ENCODE results near the gene COX18. TPM values are rescaled to one million over a fixed set of nuclear protein-coding genes. Genes with fewer than 3 reads are reported as not detected.

COX18 gene
- total RNA-seq, 4 donors from 2014 or later, result 10.9 to 20.1 (median 18.4) TPM

GRCh38 chr4:73036123-73036522 is 33.4 kb downstream of the COX18 start:
- no peaks in the 10 kb centered on the region for H3K4me1 ChIP-seq
- H3K4me3 ChIP-seq, result no peak overlapping the region
- in situ Hi-C loops (cut with MboI; ENCODE audit: low pct_ligation_motif_present in 1 of 4, low pct_unique_long_range_greater_than_20kb in 1 of 4, low sequenced_read_pairs in 3 of 4), result no loop called here
- H3K36me3 ChIP-seq, result no peaks in the 10 kb centered on the region
- TF ChIP-seq POLR2A (IDR thresholded peaks at IDR 0.05), result no peak
- TF ChIP-seq POLR2AphosphoS5 (IDR thresholded peaks at IDR 0.05), result no peak
- no peak for TF ChIP-seq EP300 (IDR thresholded peaks at IDR 0.05; ENCODE audit: low read depth)
- TF ChIP-seq CTCF (IDR thresholded peaks at IDR 0.05), result no peak
- no peaks in the 10 kb centered on the region for H3K27me3 ChIP-seq
- peaks cover 0 to 7% of the 10 kb centered on the region in 2 donors for H3K9me3 ChIP-seq
- no peak for DNase-seq
- H3K27ac ChIP-seq, result no peak overlapping the region
- intact Hi-C loops (cut with DNase I; ENCODE audit: low total_unique reads), result no loop called here
- 50 to 75% methylated on average over 1 of the region's 1 CpG for WGBS, 2 donors (ENCODE audit: low coverage in 1 of 2)

GRCh38 chr4:73034896-73035295 is 34.6 kb downstream of the COX18 start:
- Histone ChIP-seq H3K4me3 (no peak overlapping the region), H3K27ac (no peak overlapping the region), H3K27me3 (no peaks in the 10 kb centered on the region), H3K4me1 (no peaks in the 10 kb centered on the region), H3K9me3 (peaks cover 0 to 7% of the 10 kb centered on the region in 2 donors), H3K36me3 (no peaks in the 10 kb centered on the region)
- DNase-seq, result no peak
- TF ChIP-seq CTCF (IDR thresholded peaks at IDR 0.05) (no peak), POLR2A (IDR thresholded peaks at IDR 0.05) (no peak), EP300 (IDR thresholded peaks at IDR 0.05; ENCODE audit: low read depth) (no peak), POLR2AphosphoS5 (IDR thresholded peaks at IDR 0.05) (no peak)
- in situ Hi-C loops (cut with MboI; ENCODE audit: low pct_ligation_motif_present in 1 of 4, low pct_unique_long_range_greater_than_20kb in 1 of 4, low sequenced_read_pairs in 3 of 4), result no loop called here
- 85 to 100% methylated on average over 1 to 2 of the region's 2 CpGs for WGBS, 2 donors (ENCODE audit: low coverage in 1 of 2)
- intact Hi-C loops (cut with DNase I; ENCODE audit: low total_unique reads), result no loop called here

- Histone ChIP-seq H3K9me3 (no peaks in the 10 kb centered on the region), H3K4me3 (no peak overlapping the region), H3K27ac (no peak overlapping the region), H3K4me1 (peaks cover 0 to 8% (median 3%) of the 10 kb centered on the region in 4 donors), H3K36me3 (no peaks in the 10 kb centered on the region), H3K27me3 (no peaks in the 10 kb centered on the region)
- DNase-seq, result no peak
- TF ChIP-seq POLR2A (IDR thresholded peaks at IDR 0.05), result no peak
- TF ChIP-seq CTCF (IDR thresholded peaks at IDR 0.05), result no peak
- TF ChIP-seq POLR2AphosphoS5 (IDR thresholded peaks at IDR 0.05), result no peak
- no peak for TF ChIP-seq EP300 (IDR thresholded peaks at IDR 0.05; ENCODE audit: low read depth)
- in situ Hi-C loops (cut with MboI; ENCODE audit: low pct_ligation_motif_present in 1 of 4, low pct_unique_long_range_greater_than_20kb in 1 of 4, low sequenced_read_pairs in 3 of 4), result no loop called here
- WGBS, 2 donors (ENCODE audit: low coverage in 1 of 2), result 29 to 40% methylated on average over 4 to 5 of the region's 5 CpGs
- intact Hi-C loops (cut with DNase I; ENCODE audit: low total_unique reads), result loop anchor here (10.0 kb wide), 1 partner anchor 524 kb away; no protein-coding TSS in a partner anchor
Observed at GRCh38 chr4:73028621-73029020, 40.9 kb downstream of the COX18 start.

- Histone ChIP-seq H3K4me3 (no peak overlapping the region), H3K9me3 (no peaks in the 10 kb centered on the region), H3K27me3 (no peaks in the 10 kb centered on the region), H3K4me1 (no peaks in the 10 kb centered on the region), H3K27ac (no peak overlapping the region), H3K36me3 (no peaks in the 10 kb centered on the region)
- no peak for TF ChIP-seq CTCF (IDR thresholded peaks at IDR 0.05)
- TF ChIP-seq POLR2AphosphoS5 (IDR thresholded peaks at IDR 0.05), result no peak
- TF ChIP-seq POLR2A (IDR thresholded peaks at IDR 0.05), result no peak
- TF ChIP-seq EP300 (IDR thresholded peaks at IDR 0.05; ENCODE audit: low read depth), result no peak
- intact Hi-C loops (cut with DNase I; ENCODE audit: low total_unique reads), result loop anchor here (10.0 kb wide), 1 partner anchor 517 kb away; no protein-coding TSS in a partner anchor
- WGBS, 2 donors (ENCODE audit: low coverage in 1 of 2), result 13 to 34% methylated on average over 1 of the region's 1 CpG
- DNase-seq, result no peak
- in situ Hi-C loops (cut with MboI; ENCODE audit: low pct_ligation_motif_present in 1 of 4, low pct_unique_long_range_greater_than_20kb in 1 of 4, low sequenced_read_pairs in 3 of 4), result loop anchor here (25.0 kb wide), 4 partner anchors 309 to 734 kb away; no protein-coding TSS in a partner anchor
Observed at GRCh38 chr4:73021634-73022033, 47.9 kb downstream of the COX18 start.

Measured in transverse colon (tissue), 4 donors.